Activated T-helper 1 cell treated with anti-CD3 and anti-CD28 coated beads, Interleukin-12 subunit alpha, Interleukin-12 subunit beta, Interleukin-2, Interleukin-4 antibody, amounts not matched to agents 30 ng/mL and 10 ng/mL and 1 ng/mL, durations not matched to agents 14 hours and 24 hours and 36 hours (primary cell): ENCODE data around the gene CAMK2B. TPM values are rescaled to one million over a fixed set of nuclear protein-coding genes. Genes with fewer than 3 reads are reported as not detected.

Experiments used
- DNase-seq: peaks from one replicate; pipeline ENCODE4 v3.0.0; 2021; ENCODE audit warnings: low spot score
- H3K27ac Mint-ChIP-seq: one replicate; pipeline ENCODE4 v1.8.0; 2021; ENCODE audit warnings: mild to moderate bottlenecking, mixed read lengths
- H3K27me3 Mint-ChIP-seq: one replicate; pipeline ENCODE4 v1.8.0; 2022; ENCODE audit warnings: mild to moderate bottlenecking, moderate library complexity, mixed read lengths; ENCODE audit not compliant: insufficient read depth
- H3K36me3 Mint-ChIP-seq: one replicate; pipeline ENCODE4 v1.8.0; 2021; ENCODE audit warnings: low read depth, mixed read lengths
- H3K4me1 Mint-ChIP-seq: one replicate; pipeline ENCODE4 v1.8.0; 2021; ENCODE audit warnings: low read depth, mixed read lengths
- H3K4me3 Mint-ChIP-seq: one replicate; pipeline ENCODE4 v1.8.0; 2021; ENCODE audit warnings: mild to moderate bottlenecking, moderate library complexity, mixed read lengths
- H3K9me3 Mint-ChIP-seq: one replicate; pipeline ENCODE4 v1.8.0; 2021; ENCODE audit warnings: mixed read lengths
- intact Hi-C: fragments of 100-400 bp; cut with micrococcal nuclease; formaldehyde crosslinking; loops from one replicate; pipeline ENCODE4 v1.15.1; 2024
- total RNA-seq: library from RNA; stranded (reverse); gene quantifications from 2 replicates; pipeline ENCODE4 v1.2.3, GENCODE V29; 2022

CAMK2B gene
- total RNA-seq, 1 donor from 2014 or later = 0.47 TPM

- H3K27me3 Mint-ChIP-seq = no peaks in the 10 kb centered on the region
- no peaks in the 10 kb centered on the region for H3K36me3 Mint-ChIP-seq
- H3K4me3 Mint-ChIP-seq = peak overlapping the region; percentile 56
- peak overlapping the region; percentile 78 for H3K27ac Mint-ChIP-seq
- peak; percentile 69 for DNase-seq
- H3K4me1 Mint-ChIP-seq = peaks cover 34% of the 10 kb centered on the region
- no peaks in the 10 kb centered on the region for H3K9me3 Mint-ChIP-seq
- intact Hi-C loops = loop anchor here (1.0 to 5.0 kb wide), 7 partner anchors 17 to 380 kb away; partner anchors contain the start of genes POLM and YKT6
Observed at GRCh38 chr7:44257618-44258422, 67.6 kb downstream of the CAMK2B start.

GRCh38 chr7:44257213-44257612 is 68.2 kb downstream of the CAMK2B start:
- intact Hi-C loops = loop anchor here (5.0 kb wide), 2 partner anchors 110 to 220 kb away; no protein-coding TSS in a partner anchor
- Mint-ChIP-seq H3K27me3 (no peaks in the 10 kb centered on the region), H3K4me1 (peaks cover 34% of the 10 kb centered on the region), H3K36me3 (no peaks in the 10 kb centered on the region), H3K9me3 (no peaks in the 10 kb centered on the region), H3K4me3 (no peak overlapping the region), H3K27ac (peak overlapping the region; percentile 78)
- no peak for DNase-seq

- Mint-ChIP-seq H3K4me3 (no peak overlapping the region), H3K27ac (peak overlapping the region; percentile 19), H3K36me3 (no peaks in the 10 kb centered on the region), H3K4me1 (peaks cover 34% of the 10 kb centered on the region), H3K27me3 (no peaks in the 10 kb centered on the region), H3K9me3 (no peaks in the 10 kb centered on the region)
- no peak for DNase-seq
- intact Hi-C loops = loop anchor here (5.0 kb wide), 2 partner anchors 109 to 221 kb away; no protein-coding TSS in a partner anchor
Observed at GRCh38 chr7:44256459-44256858, 68.9 kb downstream of the CAMK2B start.

- Mint-ChIP-seq H3K4me3 (no peak overlapping the region), H3K27me3 (no peaks in the 10 kb centered on the region), H3K36me3 (no peaks in the 10 kb centered on the region), H3K4me1 (peaks cover 6% of the 10 kb centered on the region), H3K27ac (no peak overlapping the region), H3K9me3 (no peaks in the 10 kb centered on the region)
- intact Hi-C loops = no loop called here
- DNase-seq = no peak
Observed at GRCh38 chr7:44251881-44252280, 73.5 kb downstream of the CAMK2B start.

- H3K36me3 Mint-ChIP-seq = no peaks in the 10 kb centered on the region
- intact Hi-C loops = no loop called here
- H3K27ac Mint-ChIP-seq = no peak overlapping the region
- no peak overlapping the region for H3K4me3 Mint-ChIP-seq
- H3K9me3 Mint-ChIP-seq = no peaks in the 10 kb centered on the region
- no peaks in the 10 kb centered on the region for H3K27me3 Mint-ChIP-seq
- H3K4me1 Mint-ChIP-seq = peaks cover 6% of the 10 kb centered on the region
- DNase-seq = no peak
Observed at GRCh38 chr7:44251269-44251668, 74.1 kb downstream of the CAMK2B start.

GRCh38 chr7:44249639-44250234 is 75.7 kb downstream of the CAMK2B start:
- H3K27ac Mint-ChIP-seq = no peak overlapping the region
- no peaks in the 10 kb centered on the region for H3K4me1 Mint-ChIP-seq
- no peaks in the 10 kb centered on the region for H3K36me3 Mint-ChIP-seq
- DNase-seq = no peak
- no peaks in the 10 kb centered on the region for H3K9me3 Mint-ChIP-seq
- intact Hi-C loops = no loop called here
- no peak overlapping the region for H3K4me3 Mint-ChIP-seq
- no peaks in the 10 kb centered on the region for H3K27me3 Mint-ChIP-seq

- intact Hi-C loops = no loop called here
- Mint-ChIP-seq H3K9me3 (no peaks in the 10 kb centered on the region), H3K27me3 (no peaks in the 10 kb centered on the region), H3K4me3 (no peak overlapping the region), H3K4me1 (no peaks in the 10 kb centered on the region), H3K36me3 (no peaks in the 10 kb centered on the region), H3K27ac (no peak overlapping the region)
- no peak for DNase-seq
Observed at GRCh38 chr7:44247868-44248651, 77.3 kb downstream of the CAMK2B start.

- Mint-ChIP-seq H3K9me3 (no peaks in the 10 kb centered on the region), H3K4me1 (no peaks in the 10 kb centered on the region), H3K27me3 (no peaks in the 10 kb centered on the region), H3K36me3 (no peaks in the 10 kb centered on the region), H3K27ac (no peak overlapping the region), H3K4me3 (no peak overlapping the region)
- intact Hi-C loops = no loop called here
- no peak for DNase-seq
Observed at GRCh38 chr7:44246396-44247113, 78.8 kb downstream of the CAMK2B start.

GRCh38 chr7:44244282-44244681 is 81.1 kb downstream of the CAMK2B start:
- Mint-ChIP-seq H3K9me3 (no peaks in the 10 kb centered on the region), H3K4me3 (no peak overlapping the region), H3K27me3 (no peaks in the 10 kb centered on the region), H3K27ac (no peak overlapping the region), H3K36me3 (no peaks in the 10 kb centered on the region), H3K4me1 (no peaks in the 10 kb centered on the region)
- intact Hi-C loops = loop anchor here (5.0 kb wide), 1 partner anchor 218 kb away; no protein-coding TSS in a partner anchor
- DNase-seq = no peak

GRCh38 chr7:44242091-44242490 is 83.3 kb downstream of the CAMK2B start:
- Mint-ChIP-seq H3K27ac (no peak overlapping the region), H3K36me3 (no peaks in the 10 kb centered on the region), H3K4me1 (no peaks in the 10 kb centered on the region), H3K9me3 (no peaks in the 10 kb centered on the region), H3K4me3 (no peak overlapping the region), H3K27me3 (no peaks in the 10 kb centered on the region)
- intact Hi-C loops = loop anchor here (5.0 kb wide), 1 partner anchor 220 kb away; no protein-coding TSS in a partner anchor
- DNase-seq = no peak

- intact Hi-C loops = loop anchor here (1.0 to 5.0 kb wide), 5 partner anchors 17 to 324 kb away; no protein-coding TSS in a partner anchor
- Mint-ChIP-seq H3K36me3 (no peaks in the 10 kb centered on the region), H3K4me1 (no peaks in the 10 kb centered on the region), H3K27me3 (no peaks in the 10 kb centered on the region), H3K27ac (peak overlapping the region; percentile 4), H3K9me3 (no peaks in the 10 kb centered on the region), H3K4me3 (no peak overlapping the region)
- DNase-seq = peak; percentile 46
Observed at GRCh38 chr7:44240983-44241510, 84.3 kb downstream of the CAMK2B start.

GRCh38 chr7:44240376-44240775 is 85.0 kb downstream of the CAMK2B start:
- H3K27ac Mint-ChIP-seq = no peak overlapping the region
- no peaks in the 10 kb centered on the region for H3K27me3 Mint-ChIP-seq
- no peaks in the 10 kb centered on the region for H3K36me3 Mint-ChIP-seq
- no peak overlapping the region for H3K4me3 Mint-ChIP-seq
- no peaks in the 10 kb centered on the region for H3K9me3 Mint-ChIP-seq
- H3K4me1 Mint-ChIP-seq = no peaks in the 10 kb centered on the region
- no peak for DNase-seq
- intact Hi-C loops = loop anchor here (5.0 kb wide), 1 partner anchor 222 kb away; no protein-coding TSS in a partner anchor
